ENCODE data around the gene AUP1.

- no peak for TF ChIP-seq CTCF (conservative IDR thresholded peaks at IDR 0.05 in 1 of 2, IDR thresholded peaks at IDR 0.05 in 1 of 2; ENCODE audit: extremely low read depth in 1 of 2, insufficient read depth in 1 of 2, low read depth in 1 of 2, low read length in 2 of 2)
- no peak for TF ChIP-seq EZH2 (IDR thresholded peaks at IDR 0.05; ENCODE audit: borderline replicate concordance, low read length)
These were observed 48.1 kb downstream of the AUP1 start for GRCh38 chr2:74481431-74481830.

All from mammary epithelial cell (primary cell).